HepG2 (cell line): ENCODE data around the gene PRCD. TPM values are rescaled to one million over a fixed set of nuclear protein-coding genes. Genes with fewer than 3 reads are reported as not detected.

Experiments used
- ATAC-seq: fragments of 200-7000 bp; cut with Tn5 transposase; 3 replicates; pipeline ENCODE4 v1.9.1; 2020; ENCODE audit warnings: mild to moderate bottlenecking, moderate library complexity
- BruUV-seq: library from RNA; stranded (reverse); fragments of 400-500 nt; replicated peaks from 2 replicates; lab custom pipeline; 2021; lab: Mats Ljungman, UMichigan
- CTCF ChIA-PET: fragments of 300-600 bp; formaldehyde crosslinking; extraction: SDS; loops from one replicate; lab custom pipeline; 2021; ENCODE audit warnings: low total read pairs, inconsistent platforms, low intra/inter-chr PET ratio; lab: Yijun Ruan, JAX
- POLR2A ChIA-PET: fragments of 350-600 bp; sonication (Branson Sonifier 250); formaldehyde crosslinking; loops from one replicate; lab custom pipeline; 2020; ENCODE audit warnings: antibody characterized with exemption, inconsistent platforms; lab: Yijun Ruan, JAX
- DNase-seq: peaks from one replicate; pipeline ENCODE4 v3.0.0-alpha.2; 2015; ENCODE audit warnings: low spot score
- FAIRE-seq: peaks from 3 replicates; lab custom pipeline; 2011; peaks lifted over from hg19 to GRCh38; lab: Jason Lieb, UNC
- H2AFZ ChIP-seq: one replicate; pipeline ENCODE4 v1.6.1; 2011; ENCODE audit warnings: low read length, inconsistent platforms
- H3K27ac ChIP-seq: fragments of 300-600 bp; 3 replicates; pipeline ENCODE4 v1.8.0; 2011; ENCODE audit warnings: mixed run types, mild to moderate bottlenecking, mixed read lengths, low read length, inconsistent platforms; ENCODE audit not compliant: insufficient read depth; ENCODE audit errors: extremely low read length
- H3K27me3 ChIP-seq, 2 experiments: fragments of 200-600 bp in 1 of 2; 2 replicates in 1 of 2; 3 replicates in 1 of 2; pipeline versions ENCODE4 v1.6.0 to v1.8.0; 2011; ENCODE audit warnings: low read length in 2 of 2, mild to moderate bottlenecking in 2 of 2, moderate library complexity in 2 of 2, inconsistent platforms in 1 of 2; ENCODE audit not compliant: insufficient read depth in 2 of 2, control insufficient read depth in 1 of 2
- H3K36me3 ChIP-seq, 2 experiments: fragments of 200-600 bp in 1 of 2; replicated peaks in 1 of 2; 2 replicates in 1 of 2; 3 replicates in 1 of 2; pipeline versions ENCODE4 v1.5.1 to v1.8.0; 2011; ENCODE audit warnings: low read length in 2 of 2, inconsistent platforms in 1 of 2; ENCODE audit not compliant: insufficient read depth in 2 of 2, control insufficient read depth in 1 of 2
- H3K4me1 ChIP-seq: 2 replicates; pipeline ENCODE4 v1.5.1; 2012; ENCODE audit warnings: low read length, inconsistent platforms; ENCODE audit not compliant: insufficient read depth
- H3K4me2 ChIP-seq: 2 replicates; pipeline ENCODE4 v1.6.0; 2011; ENCODE audit warnings: low read depth, low read length, inconsistent platforms
- H3K4me3 ChIP-seq, 3 experiments: fragments of 200-600 bp in 1 of 3; sonication (generic), shearing (Covaris generic) in 1 of 3; replicated peaks in 1 of 3; 2 replicates each; pipeline ENCODE4 v1.5.1; 2011 to 2016; ENCODE audit warnings: low read length in 3 of 3, inconsistent platforms in 2 of 3, low read depth in 2 of 3, mild to moderate bottlenecking in 2 of 3, control low read depth in 1 of 3, mixed read lengths in 1 of 3; ENCODE audit not compliant: insufficient read depth in 1 of 3
- H3K79me2 ChIP-seq: one replicate; pipeline ENCODE4 v1.6.1; 2011; ENCODE audit warnings: low read length, inconsistent platforms; ENCODE audit not compliant: insufficient read depth
- H3K9ac ChIP-seq: 2 replicates; pipeline ENCODE4 v1.6.0; 2011; ENCODE audit warnings: mild to moderate bottlenecking, low read depth, low read length, inconsistent platforms; ENCODE audit not compliant: insufficient read depth
- H3K9me3 ChIP-seq: 2 replicates; pipeline ENCODE4 v1.5.1; 2012; ENCODE audit warnings: mild to moderate bottlenecking, low read length
- H4K20me1 ChIP-seq: 2 replicates; pipeline ENCODE4 v1.6.0; 2011; ENCODE audit warnings: inconsistent platforms, mild to moderate bottlenecking, low read length, moderate library complexity; ENCODE audit not compliant: insufficient read depth
- CREM ChIP-seq, 2 experiments: sonication (generic) in 1 of 2; formaldehyde crosslinking in 1 of 2; IDR thresholded peaks; 2 replicates each; pipeline versions ENCODE4 v1.4.0 to v1.6.1; 2016 to 2020; ENCODE audit warnings: antibody characterized with exemption in 1 of 2, mild to moderate bottlenecking in 1 of 2, missing genetic modification reagents in 1 of 2
- GTF2F1 ChIP-seq: fragments of 150-350 bp; IDR thresholded peaks from 2 replicates; pipeline ENCODE4 v1.6.1; 2014; ENCODE audit warnings: low read length
- TARDBP ChIP-seq: sonication (generic); formaldehyde crosslinking; IDR thresholded peaks from 2 replicates; pipeline ENCODE4 v1.8.0; 2022; ENCODE audit warnings: mild to moderate bottlenecking, missing genetic modification reagents
- TFDP2 ChIP-seq: sonication (generic); formaldehyde crosslinking; IDR thresholded peaks from 2 replicates; pipeline ENCODE4 v1.4.0; 2020; ENCODE audit warnings: missing genetic modification reagents
- TFE3 ChIP-seq: IDR thresholded peaks from 2 replicates; pipeline ENCODE4 v1.6.1; 2016
- ZBTB21 ChIP-seq: sonication (generic); formaldehyde crosslinking; IDR thresholded peaks from 2 replicates; pipeline ENCODE4 v1.4.0; 2020; ENCODE audit warnings: missing genetic modification reagents
- ZNF264 ChIP-seq: sonication (generic); formaldehyde crosslinking; IDR thresholded peaks from 2 replicates; pipeline ENCODE4 v1.4.0; 2020; ENCODE audit warnings: missing genetic modification reagents
- ZNF572 ChIP-seq: sonication (generic); formaldehyde crosslinking; IDR thresholded peaks from 2 replicates; pipeline ENCODE4 v1.5.1; 2020; ENCODE audit warnings: mild to moderate bottlenecking, missing genetic modification reagents
- ZNF598 ChIP-seq: sonication (generic); formaldehyde crosslinking; IDR thresholded peaks from 2 replicates; pipeline ENCODE4 v1.5.1; 2020; ENCODE audit warnings: mild to moderate bottlenecking, missing genetic modification reagents, borderline replicate concordance
- ZSCAN31 ChIP-seq: sonication (generic); formaldehyde crosslinking; IDR thresholded peaks from 2 replicates; pipeline ENCODE4 v1.5.0; 2020; ENCODE audit warnings: low read depth, mild to moderate bottlenecking, missing genetic modification reagents
- WGBS: methylation state at CpG from one replicate; pipeline ENCODE4 v1.1.6; 2017; ENCODE audit warnings: low lambda C conversion rate; 5-methylcytosine and 5-hydroxymethylcytosine counted together
- in situ Hi-C: cut with HindIII; loops from 2 replicates; pipeline ENCODE4 v1.10.0; 2017; ENCODE audit warnings: low pct_unique_long_range_greater_than_20kb; ENCODE audit not compliant: extremely low pct_ligation_motif_present
- intact Hi-C: fragments of 100-400 bp; cut with micrococcal nuclease; formaldehyde crosslinking; loops from one replicate; pipeline ENCODE4 v1.10.0; 2022; ENCODE audit not compliant: unreplicated experiment
- polyA plus RNA-seq, 8 experiments: library from polyadenylated mRNA; depleted of rRNA in 3 of 8; stranded (reverse) in 7 of 8; unstranded in 1 of 8; fragments of >200 nt; fragmentation: Illumina TruSeq in 4 of 8; extraction: Trizol in 4 of 8; gene quantifications; 2 replicates each; pipeline versions ENCODE4 v1.2.1 to v1.2.3, GENCODE V29; 2011 to 2016; ENCODE audit warnings: low read depth in 4 of 8, missing spikeins in 1 of 8, mixed read lengths in 1 of 8; ENCODE audit not compliant: insufficient read depth in 1 of 8
- total RNA-seq, 5 experiments: library from RNA; depleted of rRNA; stranded (reverse); fragments of >200 nt; fragmentation: Illumina TruSeq; extraction: Trizol; gene quantifications; 2 replicates each; pipeline ENCODE4 v1.2.3, GENCODE V29; 2016; ENCODE audit warnings: low read depth in 1 of 5
- TF ChIP-seq, protein P1 (sequence below): sonication (generic); formaldehyde crosslinking; IDR thresholded peaks from 2 replicates; pipeline ENCODE4 v1.4.0; 2020; ENCODE audit warnings: missing genetic modification reagents
- TF ChIP-seq, protein P2 (sequence below): sonication (generic); formaldehyde crosslinking; conservative IDR thresholded peaks from 2 replicates; pipeline ENCODE4 v1.4.0; 2020; ENCODE audit warnings: missing genetic modification reagents
- TF ChIP-seq, protein P3 (sequence below): sonication (generic); formaldehyde crosslinking; IDR thresholded peaks from 2 replicates; pipeline ENCODE4 v1.4.0; 2020; ENCODE audit warnings: missing genetic modification reagents, borderline replicate concordance

Gene PRCD
- total and polyA plus RNA-seq, 2 of the 13 experiments (the other 11 are each of a cell fraction or from before 2014, with no cell fraction given): 0.51 TPM; not detected in 1

GRCh38 chr17:76585033-76585648 is 45.3 kb downstream of the PRCD start (continued):
- TF ChIP-seq ZSCAN31 (CRISPR knock-in tag) (no peak), ZNF264 (no peak)

DNA sequence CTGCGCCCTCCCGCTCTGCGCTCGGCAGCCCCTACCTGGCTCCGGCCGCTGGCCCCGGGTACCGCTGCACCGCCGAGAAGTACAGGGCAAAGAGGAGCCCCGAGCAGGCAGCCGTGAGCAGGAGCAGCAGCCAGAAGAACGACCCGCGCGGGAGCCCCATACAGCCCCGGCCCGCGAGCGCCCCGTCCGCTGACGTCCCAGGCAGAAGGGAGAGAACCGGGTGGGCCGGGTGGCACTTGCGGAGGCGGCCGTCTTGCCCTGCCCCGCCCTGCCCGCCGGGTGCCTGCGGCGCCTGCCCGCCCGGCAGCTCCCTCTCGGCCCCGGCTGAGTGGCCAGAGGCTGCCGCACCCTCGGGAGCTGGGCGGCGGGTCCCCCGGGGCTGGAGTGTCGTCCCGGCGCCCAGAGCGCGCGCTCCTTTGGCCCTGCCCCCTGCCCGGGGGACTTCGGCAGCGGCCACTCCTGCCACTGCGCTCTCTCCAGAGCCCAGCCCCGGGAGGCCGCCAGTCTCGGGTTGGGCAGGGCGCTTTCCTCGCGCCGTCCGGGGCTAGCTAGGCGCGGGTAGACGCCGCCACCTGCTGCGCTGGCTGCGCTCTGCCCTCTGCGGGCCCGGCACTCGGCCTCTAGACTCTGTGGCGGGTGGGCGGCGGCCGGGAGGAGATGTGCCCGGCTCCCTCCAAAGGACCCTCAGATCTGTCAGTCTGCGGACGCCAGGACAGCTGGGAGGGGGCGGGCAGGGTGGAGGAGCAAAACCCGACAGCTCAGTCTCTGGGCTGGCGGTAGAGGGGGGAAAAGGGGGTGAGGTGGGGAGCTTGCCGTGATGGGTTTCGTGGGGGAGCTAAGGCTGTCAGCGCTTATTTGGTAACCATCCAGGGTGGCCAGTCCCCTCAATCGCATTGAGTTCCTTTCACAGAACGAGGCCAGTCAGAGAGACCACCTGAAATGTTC is 46.1 kb downstream of the PRCD start, which contains the start of gene ST6GALNAC2:
ST6GALNAC2 (minus strand) TSS at position 212 of the 945 bp plus-strand sequence; CDS start at position 160, 52 bp downstream.
- Histone ChIP-seq H3K4me1 (peaks cover 54% of the 10 kb centered on the region), H3K27ac (no peak within 1 kb of the TSS), H2AFZ (no peak within 1 kb of the TSS), H3K79me2 (no peaks in the 10 kb centered on the region), H4K20me1 (no peaks in the 10 kb centered on the region), H3K4me3 (peak within 1 kb of the TSS; percentile 55 to 72 (median 58)), H3K4me2 (peak within 1 kb of the TSS; percentile 73), H3K27me3 (peaks cover 11 to 41% of the 10 kb centered on the region in 2 experiments; a peak in 4 of 5 replicates), H3K9ac (no peak within 1 kb of the TSS; the same call in 1 of the 2 replicates), H3K9me3 (no peaks in the 10 kb centered on the region), H3K36me3 (no peaks in the 10 kb centered on the region)
- FAIRE-seq (no peak), DNase-seq (peak; percentile 66), ATAC-seq (peak; percentile 93)
- intact Hi-C loops: loop anchor here (2.0 to 5.0 kb wide), 3 partner anchors 15 to 61 kb away; no protein-coding TSS in a partner anchor
- in situ Hi-C loops: no loop called here
- ChIA-PET CTCF (interaction anchor here (0.7 to 1.8 kb wide), 3 partner anchors 27 to 62 kb away, joined by 3 to 5 read pairs (median 5); no protein-coding TSS in a partner anchor), POLR2A (interaction anchor here (0.9 to 3.2 kb wide), 12 partner anchors 10 to 86 kb away, joined by 3 to 19 read pairs (median 4); a partner anchor contains a TSS)
- WGBS: 1% methylated on average over 29 of the region's 84 CpGs
- BruUV-seq: no TSS peak
- TF ChIP-seq, protein P1, sequence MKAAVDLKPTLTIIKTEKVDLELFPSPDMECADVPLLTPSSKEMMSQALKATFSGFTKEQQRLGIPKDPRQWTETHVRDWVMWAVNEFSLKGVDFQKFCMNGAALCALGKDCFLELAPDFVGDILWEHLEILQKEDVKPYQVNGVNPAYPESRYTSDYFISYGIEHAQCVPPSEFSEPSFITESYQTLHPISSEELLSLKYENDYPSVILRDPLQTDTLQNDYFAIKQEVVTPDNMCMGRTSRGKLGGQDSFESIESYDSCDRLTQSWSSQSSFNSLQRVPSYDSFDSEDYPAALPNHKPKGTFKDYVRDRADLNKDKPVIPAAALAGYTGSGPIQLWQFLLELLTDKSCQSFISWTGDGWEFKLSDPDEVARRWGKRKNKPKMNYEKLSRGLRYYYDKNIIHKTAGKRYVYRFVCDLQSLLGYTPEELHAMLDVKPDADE: no peak
- no peak for TF ChIP-seq ZNF598 (CRISPR knock-in tag)
- no peak for TF ChIP-seq ZBTB21
- TF ChIP-seq, protein P2, sequence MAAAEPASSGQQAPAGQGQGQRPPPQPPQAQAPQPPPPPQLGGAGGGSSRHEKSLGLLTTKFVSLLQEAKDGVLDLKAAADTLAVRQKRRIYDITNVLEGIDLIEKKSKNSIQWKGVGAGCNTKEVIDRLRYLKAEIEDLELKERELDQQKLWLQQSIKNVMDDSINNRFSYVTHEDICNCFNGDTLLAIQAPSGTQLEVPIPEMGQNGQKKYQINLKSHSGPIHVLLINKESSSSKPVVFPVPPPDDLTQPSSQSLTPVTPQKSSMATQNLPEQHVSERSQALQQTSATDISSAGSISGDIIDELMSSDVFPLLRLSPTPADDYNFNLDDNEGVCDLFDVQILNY (CRISPR knock-in tag): no peak; the same call in 1 of the 2 replicates
- no peak for TF ChIP-seq GTF2F1
- TF ChIP-seq ZNF572 (CRISPR knock-in tag): no peak
- 0 out of 2 replicates have a peak, but pooled peaks have one; percentile 14 for TF ChIP-seq TARDBP (CRISPR knock-in tag)
- TF ChIP-seq, protein P3, sequence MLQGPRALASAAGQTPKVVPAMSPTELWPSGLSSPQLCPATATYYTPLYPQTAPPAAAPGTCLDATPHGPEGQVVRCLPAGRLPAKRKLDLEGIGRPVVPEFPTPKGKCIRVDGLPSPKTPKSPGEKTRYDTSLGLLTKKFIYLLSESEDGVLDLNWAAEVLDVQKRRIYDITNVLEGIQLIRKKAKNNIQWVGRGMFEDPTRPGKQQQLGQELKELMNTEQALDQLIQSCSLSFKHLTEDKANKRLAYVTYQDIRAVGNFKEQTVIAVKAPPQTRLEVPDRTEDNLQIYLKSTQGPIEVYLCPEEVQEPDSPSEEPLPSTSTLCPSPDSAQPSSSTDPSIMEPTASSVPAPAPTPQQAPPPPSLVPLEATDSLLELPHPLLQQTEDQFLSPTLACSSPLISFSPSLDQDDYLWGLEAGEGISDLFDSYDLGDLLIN (CRISPR knock-in tag): no peak; the same call in 1 of the 2 replicates
- no peak for TF ChIP-seq TFE3 (CRISPR knock-in tag)
- TF ChIP-seq TFDP2 (CRISPR knock-in tag): peak; percentile 42; the same call in 1 of the 2 replicates
- TF ChIP-seq CREM (IDR thresholded peaks at IDR 0.05): no peak
- TF ChIP-seq CREM (CRISPR knock-in tag; IDR thresholded peaks at IDR 0.05): no peak
